ENCODE data around the gene METTL23. TPM values are rescaled to one million over a fixed set of nuclear protein-coding genes. Genes with fewer than 3 reads are reported as not detected.

METTL23 gene
- polyA plus RNA-seq, 1 donor (not counting 4 experiments of a cell fraction or from before 2014, with no cell fraction given): 48.3 TPM

- peaks cover 2% of the 10 kb centered on the region for H3K9me1 ChIP-seq (ENCODE audit: control insufficient read depth, extremely low read depth, insufficient read depth, low read length)
- H3K27me3 ChIP-seq (ENCODE audit: control insufficient read depth, extremely low read depth, insufficient read depth, low read length): no peaks in the 10 kb centered on the region
- no peak overlapping the region for H2AFZ ChIP-seq (ENCODE audit: control insufficient read depth, low read length)
- peaks cover 2% of the 10 kb centered on the region for H4K20me1 ChIP-seq (ENCODE audit: control insufficient read depth, extremely low read depth, insufficient read depth, low read length)
- dilution Hi-C loops (cut with MboI; ENCODE audit: extremely low pct_ligation_motif_present, low sequenced_read_pairs): no loop called here
- H3K27ac ChIP-seq (ENCODE audit: control insufficient read depth, insufficient read depth, low read length): no peak overlapping the region
- FAIRE-seq (no peak), DNase-seq (ENCODE audit: low read depth, low spot score) (no peak)
- peaks cover 14% of the 10 kb centered on the region for H3K79me2 ChIP-seq (ENCODE audit: control insufficient read depth, insufficient read depth, low read length)
- H3K4me2 ChIP-seq (ENCODE audit: control insufficient read depth, extremely low read depth, insufficient read depth, low read depth, low read length): no peak overlapping the region
- no peak overlapping the region for H3K4me3 ChIP-seq (ENCODE audit: control insufficient read depth in 2 of 3, extremely low read depth in 1 of 3, insufficient read depth in 2 of 3, low read depth in 1 of 3, low read length in 3 of 3)
- H3K36me3 ChIP-seq (ENCODE audit: control insufficient read depth in 2 of 2, extremely low read depth in 1 of 2, insufficient read depth in 2 of 2, low read length in 2 of 2): peaks cover 3 to 7% of the 10 kb centered on the region in 2 experiments
- TF ChIP-seq CTCF (optimal IDR thresholded peaks at IDR 0.05 in 1 of 3, IDR thresholded peaks at IDR 0.05 in 1 of 3, conservative IDR thresholded peaks at IDR 0.05 in 1 of 3; ENCODE audit: extremely low read depth in 1 of 3, insufficient read depth in 2 of 3, low read length in 3 of 3) (no peak), EZH2 (IDR thresholded peaks at IDR 0.05; ENCODE audit: low read length) (no peak)
- H3K4me1 ChIP-seq (ENCODE audit: control insufficient read depth, extremely low read depth, insufficient read depth, low read length): peaks cover 13% of the 10 kb centered on the region
- no peaks in the 10 kb centered on the region for H3K9me3 ChIP-seq (ENCODE audit: control insufficient read depth, low read depth, low read length)
- H3K9ac ChIP-seq (ENCODE audit: control insufficient read depth, extremely low read depth, insufficient read depth, low read length): no peak overlapping the region
Observed at GRCh38 chr17:76689859-76690258, 36.8 kb upstream of the METTL23 start.

- dilution Hi-C loops (cut with MboI; ENCODE audit: extremely low pct_ligation_motif_present, low sequenced_read_pairs): no loop called here
- Histone ChIP-seq H3K4me3 (ENCODE audit: control insufficient read depth in 2 of 3, extremely low read depth in 1 of 3, insufficient read depth in 2 of 3, low read depth in 1 of 3, low read length in 3 of 3) (no peak overlapping the region), H2AFZ (ENCODE audit: control insufficient read depth, low read length) (no peak overlapping the region), H3K4me2 (ENCODE audit: control insufficient read depth, extremely low read depth, insufficient read depth, low read depth, low read length) (no peak overlapping the region), H3K9ac (ENCODE audit: control insufficient read depth, extremely low read depth, insufficient read depth, low read length) (no peak overlapping the region), H3K9me3 (ENCODE audit: control insufficient read depth, low read depth, low read length) (no peaks in the 10 kb centered on the region), H4K20me1 (ENCODE audit: control insufficient read depth, extremely low read depth, insufficient read depth, low read length) (peaks cover 2% of the 10 kb centered on the region), H3K36me3 (ENCODE audit: control insufficient read depth in 2 of 2, extremely low read depth in 1 of 2, insufficient read depth in 2 of 2, low read length in 2 of 2) (peaks cover 3 to 9% of the 10 kb centered on the region in 2 experiments), H3K9me1 (ENCODE audit: control insufficient read depth, extremely low read depth, insufficient read depth, low read length) (peaks cover 2% of the 10 kb centered on the region), H3K27ac (ENCODE audit: control insufficient read depth, insufficient read depth, low read length) (no peak overlapping the region), H3K79me2 (ENCODE audit: control insufficient read depth, insufficient read depth, low read length) (peaks cover 19% of the 10 kb centered on the region), H3K4me1 (ENCODE audit: control insufficient read depth, extremely low read depth, insufficient read depth, low read length) (peaks cover 20% of the 10 kb centered on the region), H3K27me3 (ENCODE audit: control insufficient read depth, extremely low read depth, insufficient read depth, low read length) (no peaks in the 10 kb centered on the region)
- FAIRE-seq: no peak
- TF ChIP-seq EZH2 (IDR thresholded peaks at IDR 0.05; ENCODE audit: low read length): no peak
- no peak for TF ChIP-seq CTCF (optimal IDR thresholded peaks at IDR 0.05 in 1 of 3, IDR thresholded peaks at IDR 0.05 in 1 of 3, conservative IDR thresholded peaks at IDR 0.05 in 1 of 3; ENCODE audit: extremely low read depth in 1 of 3, insufficient read depth in 2 of 3, low read length in 3 of 3)
- no peak for DNase-seq (ENCODE audit: low read depth, low spot score)
Observed at GRCh38 chr17:76690596-76691280, 35.9 kb upstream of the METTL23 start.
